ENCODE measurements around the gene DENND4C. TPM values are rescaled to one million over a fixed set of nuclear protein-coding genes. Genes with fewer than 3 reads are reported as not detected.

DENND4C gene
- total RNA-seq, 1 experiment from 2014 or later, result 29.5 TPM

DNA sequence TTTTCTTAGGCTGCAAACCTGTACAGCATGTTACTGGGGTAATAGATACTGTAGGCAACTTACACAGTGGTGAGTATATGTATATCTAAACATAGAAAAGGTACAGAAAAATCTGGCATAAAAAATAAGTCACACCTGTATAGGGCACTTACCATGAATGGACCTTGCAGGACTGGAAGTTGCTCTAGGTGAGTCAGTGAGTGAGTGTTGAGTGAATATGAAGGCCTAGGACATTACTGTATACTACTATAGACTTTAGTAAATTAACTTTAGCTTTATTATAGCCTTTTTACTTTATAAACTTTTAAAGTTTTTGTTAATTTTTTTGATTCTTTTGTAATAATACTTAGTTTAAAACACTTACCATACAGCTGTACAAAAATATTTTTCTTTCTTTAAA lies 51.3 kb downstream of the DENND4C start:
- no TSS peak for BruUV-seq (replicated peaks)
- Histone ChIP-seq H4K20me1 (ENCODE audit: insufficient read depth) (0 out of 2 replicates have a peak, but pooled peaks cover 2% of the 10 kb centered on the region), H3F3A (ENCODE audit: insufficient read depth, low read depth) (no peaks in the 10 kb centered on the region), H3K4me2 (no peak overlapping the region), H3K27ac (no peak overlapping the region), H3K79me2 (ENCODE audit: low read depth) (peaks cover 3% of the 10 kb centered on the region; the same call in 1 of the 2 replicates), H3K27me3 (ENCODE audit: insufficient read depth, low read depth) (no peaks in the 10 kb centered on the region), H3K9me2 (ENCODE audit: insufficient read depth) (no peaks in the 10 kb centered on the region), H2AFZ (no peak overlapping the region), H3K36me3 (ENCODE audit: low read depth) (no peaks in the 10 kb centered on the region), H3K9me3 (ENCODE audit: insufficient read depth, low read depth) (no peaks in the 10 kb centered on the region), H3K4me3 (no peak overlapping the region), H3K4me1 (replicated peaks; ENCODE audit: insufficient read depth) (no peaks in the 10 kb centered on the region)
- no peak for TF ChIP-seq EZH2 (IDR thresholded peaks at IDR 0.05; ENCODE audit: low read depth)
- TF ChIP-seq, protein P1, sequence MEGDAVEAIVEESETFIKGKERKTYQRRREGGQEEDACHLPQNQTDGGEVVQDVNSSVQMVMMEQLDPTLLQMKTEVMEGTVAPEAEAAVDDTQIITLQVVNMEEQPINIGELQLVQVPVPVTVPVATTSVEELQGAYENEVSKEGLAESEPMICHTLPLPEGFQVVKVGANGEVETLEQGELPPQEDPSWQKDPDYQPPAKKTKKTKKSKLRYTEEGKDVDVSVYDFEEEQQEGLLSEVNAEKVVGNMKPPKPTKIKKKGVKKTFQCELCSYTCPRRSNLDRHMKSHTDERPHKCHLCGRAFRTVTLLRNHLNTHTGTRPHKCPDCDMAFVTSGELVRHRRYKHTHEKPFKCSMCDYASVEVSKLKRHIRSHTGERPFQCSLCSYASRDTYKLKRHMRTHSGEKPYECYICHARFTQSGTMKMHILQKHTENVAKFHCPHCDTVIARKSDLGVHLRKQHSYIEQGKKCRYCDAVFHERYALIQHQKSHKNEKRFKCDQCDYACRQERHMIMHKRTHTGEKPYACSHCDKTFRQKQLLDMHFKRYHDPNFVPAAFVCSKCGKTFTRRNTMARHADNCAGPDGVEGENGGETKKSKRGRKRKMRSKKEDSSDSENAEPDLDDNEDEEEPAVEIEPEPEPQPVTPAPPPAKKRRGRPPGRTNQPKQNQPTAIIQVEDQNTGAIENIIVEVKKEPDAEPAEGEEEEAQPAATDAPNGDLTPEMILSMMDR (conservative IDR thresholded peaks at IDR 0.05), result no peak
- intact Hi-C loops (cut with micrococcal nuclease; ENCODE audit: unreplicated experiment), result no loop called here
- CTCF ChIA-PET, result interaction anchor here (0.6 kb wide), 1 partner anchor 48 kb away, joined by 6 read pairs; no protein-coding TSS in a partner anchor
- POLR2A ChIA-PET (ENCODE audit: unreplicated experiment), result no interaction called here
- no peak for DNase-seq

DNA sequence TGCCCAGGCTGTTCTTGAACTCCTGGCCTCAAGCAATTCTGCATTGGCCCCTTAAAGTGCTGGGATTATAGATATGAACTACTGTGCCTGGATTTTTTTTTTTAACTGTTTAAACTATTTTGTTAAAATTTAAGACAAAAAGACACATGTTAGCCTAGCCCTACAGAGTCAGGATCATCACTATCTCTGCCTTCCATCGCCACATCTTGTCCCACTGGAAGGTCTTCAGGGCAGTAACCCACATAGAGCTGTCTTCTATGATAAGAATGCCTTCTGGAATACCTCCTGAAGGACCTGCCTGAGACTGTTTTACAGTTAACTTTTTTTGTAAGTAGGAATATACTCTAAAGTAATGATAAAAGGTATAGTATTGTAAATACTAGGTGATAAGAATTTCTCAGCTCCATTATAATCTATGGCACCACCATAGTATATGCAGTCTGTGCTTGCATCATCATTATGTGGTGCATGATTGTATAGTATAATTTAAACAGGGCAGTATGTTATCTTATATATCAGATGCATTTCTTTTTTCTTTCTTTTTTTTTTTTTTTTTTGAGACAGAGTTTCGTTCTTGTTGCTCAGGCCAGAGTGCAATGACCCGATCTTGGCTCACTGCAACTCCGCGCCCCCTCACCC lies 52.7 kb downstream of the DENND4C start:
- Histone ChIP-seq H4K20me1 (ENCODE audit: insufficient read depth) (0 out of 2 replicates have a peak, but pooled peaks cover 2% of the 10 kb centered on the region), H3K27ac (no peak overlapping the region), H3K4me3 (no peak overlapping the region), H3K79me2 (ENCODE audit: low read depth) (peaks cover 3% of the 10 kb centered on the region; the same call in 1 of the 2 replicates), H3K4me2 (no peak overlapping the region), H3K36me3 (ENCODE audit: low read depth) (no peaks in the 10 kb centered on the region), H2AFZ (no peak overlapping the region), H3K9me2 (ENCODE audit: insufficient read depth) (no peaks in the 10 kb centered on the region), H3K27me3 (ENCODE audit: insufficient read depth, low read depth) (no peaks in the 10 kb centered on the region), H3K9me3 (ENCODE audit: insufficient read depth, low read depth) (no peaks in the 10 kb centered on the region), H3K4me1 (replicated peaks; ENCODE audit: insufficient read depth) (no peaks in the 10 kb centered on the region), H3F3A (ENCODE audit: insufficient read depth, low read depth) (no peaks in the 10 kb centered on the region)
- ChIA-PET CTCF (no interaction called here), POLR2A (ENCODE audit: unreplicated experiment) (interaction anchor here (0.6 kb wide), 1 partner anchor 99 kb away, joined by 4 read pairs; no protein-coding TSS in a partner anchor)
- DNase-seq, result no peak
- intact Hi-C loops (cut with micrococcal nuclease; ENCODE audit: unreplicated experiment), result no loop called here
- no TSS peak for BruUV-seq (replicated peaks)
- TF ChIP-seq, protein P1 (conservative IDR thresholded peaks at IDR 0.05), result no peak
- no peak for TF ChIP-seq EZH2 (IDR thresholded peaks at IDR 0.05; ENCODE audit: low read depth)

DNA sequence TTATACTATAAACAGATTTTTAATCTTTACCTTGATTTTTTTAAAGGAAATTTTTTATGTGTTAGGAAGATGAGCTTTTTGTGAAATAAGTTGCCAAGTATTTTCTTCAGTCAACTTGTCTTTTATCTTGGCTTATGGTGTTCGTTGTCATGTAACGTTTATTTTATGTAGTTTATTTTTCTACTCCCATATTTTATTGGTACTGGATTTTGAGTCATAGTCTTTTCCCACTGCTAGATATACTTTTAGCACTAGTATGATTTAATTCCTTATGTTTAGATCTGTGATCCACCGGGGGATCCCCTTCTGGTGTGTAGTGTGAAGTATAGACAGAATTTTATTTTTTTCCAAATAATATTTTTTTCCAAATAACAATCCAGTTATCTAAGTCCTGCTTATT lies 54.2 kb downstream of the DENND4C start:
- TF ChIP-seq EZH2 (IDR thresholded peaks at IDR 0.05; ENCODE audit: low read depth), result no peak
- TF ChIP-seq, protein P1 (conservative IDR thresholded peaks at IDR 0.05), result no peak
- no peaks in the 10 kb centered on the region for H3K9me2 ChIP-seq (ENCODE audit: insufficient read depth)
- H3K27me3 ChIP-seq (ENCODE audit: insufficient read depth, low read depth), result no peaks in the 10 kb centered on the region
- H3K36me3 ChIP-seq (ENCODE audit: low read depth), result no peaks in the 10 kb centered on the region
- no peak overlapping the region for H3K4me3 ChIP-seq
- no peak for DNase-seq
- H2AFZ ChIP-seq, result no peak overlapping the region
- ChIA-PET CTCF (no interaction called here), POLR2A (ENCODE audit: unreplicated experiment) (interaction anchor here (0.7 kb wide), 1 partner anchor 1225 kb away, joined by 6 read pairs; no protein-coding TSS in a partner anchor)
- intact Hi-C loops (cut with micrococcal nuclease; ENCODE audit: unreplicated experiment), result loop anchor here (5.0 kb wide), 1 partner anchor 102 kb away; no protein-coding TSS in a partner anchor
- H4K20me1 ChIP-seq (ENCODE audit: insufficient read depth), result 0 out of 2 replicates have a peak, but pooled peaks cover 2% of the 10 kb centered on the region
- no peaks in the 10 kb centered on the region for H3K9me3 ChIP-seq (ENCODE audit: insufficient read depth, low read depth)
- H3F3A ChIP-seq (ENCODE audit: insufficient read depth, low read depth), result no peaks in the 10 kb centered on the region
- BruUV-seq (replicated peaks), result no TSS peak
- no peak overlapping the region for H3K4me2 ChIP-seq
- H3K79me2 ChIP-seq (ENCODE audit: low read depth), result no peaks in the 10 kb centered on the region
- H3K4me1 ChIP-seq (replicated peaks; ENCODE audit: insufficient read depth), result no peaks in the 10 kb centered on the region
- no peak overlapping the region for H3K27ac ChIP-seq

Data from PC-9 (cell line).